Suprapubic skin (tissue), 4 donors: ENCODE results near the gene CACNA1A. TPM values are rescaled to one million over a fixed set of nuclear protein-coding genes. Genes with fewer than 3 reads are reported as not detected.

Experiments used
- DNase-seq, 2 donors: peaks; one replicate each; pipeline ENCODE4 v3.0.0-alpha.2; 2019; ENCODE audit warnings: low spot score in 2 of 2
- H3K27ac ChIP-seq: fragments of 200-600 bp; sonication (generic); one replicate; pipeline ENCODE4 v1.5.1; 2019
- H3K27me3 ChIP-seq: fragments of 200-600 bp; sonication (generic); one replicate; pipeline ENCODE4 v1.5.1; 2019
- H3K36me3 ChIP-seq: fragments of 200-600 bp; sonication (generic); one replicate; pipeline ENCODE4 v1.5.1; 2019
- H3K4me1 ChIP-seq: fragments of 200-600 bp; sonication (generic); one replicate; pipeline ENCODE4 v1.5.1; 2019
- H3K4me3 ChIP-seq: fragments of 200-600 bp; sonication (generic); one replicate; pipeline ENCODE4 v1.5.1; 2019; ENCODE audit warnings: mild to moderate bottlenecking
- H3K9me3 ChIP-seq: fragments of 200-600 bp; sonication (generic); one replicate; pipeline ENCODE4 v1.5.1; 2019
- CTCF ChIP-seq, 2 donors: fragments of 200-600 bp in 1 of 2; fragments of 450-650 bp in 1 of 2; sonication (generic) in 1 of 2; IDR thresholded peaks; one replicate each; pipeline ENCODE4 v1.5.1; 2016 to 2019; ENCODE audit warnings: antibody characterized with exemption in 2 of 2, mild to moderate bottlenecking in 1 of 2, moderate library complexity in 1 of 2
- EP300 ChIP-seq: sonication (generic); formaldehyde crosslinking; IDR thresholded peaks from one replicate; pipeline ENCODE4 v1.6.1; 2017; ENCODE audit warnings: antibody characterized with exemption
- POLR2A ChIP-seq, 2 donors: fragments of 450-650 bp; IDR thresholded peaks; one replicate each; pipeline ENCODE4 v1.6.1; 2017; ENCODE audit warnings: antibody characterized with exemption in 2 of 2, mild to moderate bottlenecking in 2 of 2, moderate library complexity in 2 of 2
- POLR2AphosphoS5 ChIP-seq, 3 donors: sonication (generic); formaldehyde crosslinking; IDR thresholded peaks; one replicate each; pipeline ENCODE4 v1.6.1; 2017; ENCODE audit warnings: antibody characterized with exemption in 3 of 3
- WGBS: methylation state at CpG from one replicate; pipeline ENCODE4 v1.1.5; 2018; 5-methylcytosine and 5-hydroxymethylcytosine counted together
- total RNA-seq, 4 donors: library from RNA; depleted of rRNA; stranded (reverse); fragments of >200 nt; gene quantifications; one replicate each; pipeline ENCODE4 v1.1.0, GENCODE V29; 2016

Gene CACNA1A
- total RNA-seq, 4 donors from 2014 or later = 0.26 to 0.42 (median 0.35) TPM

DNA sequence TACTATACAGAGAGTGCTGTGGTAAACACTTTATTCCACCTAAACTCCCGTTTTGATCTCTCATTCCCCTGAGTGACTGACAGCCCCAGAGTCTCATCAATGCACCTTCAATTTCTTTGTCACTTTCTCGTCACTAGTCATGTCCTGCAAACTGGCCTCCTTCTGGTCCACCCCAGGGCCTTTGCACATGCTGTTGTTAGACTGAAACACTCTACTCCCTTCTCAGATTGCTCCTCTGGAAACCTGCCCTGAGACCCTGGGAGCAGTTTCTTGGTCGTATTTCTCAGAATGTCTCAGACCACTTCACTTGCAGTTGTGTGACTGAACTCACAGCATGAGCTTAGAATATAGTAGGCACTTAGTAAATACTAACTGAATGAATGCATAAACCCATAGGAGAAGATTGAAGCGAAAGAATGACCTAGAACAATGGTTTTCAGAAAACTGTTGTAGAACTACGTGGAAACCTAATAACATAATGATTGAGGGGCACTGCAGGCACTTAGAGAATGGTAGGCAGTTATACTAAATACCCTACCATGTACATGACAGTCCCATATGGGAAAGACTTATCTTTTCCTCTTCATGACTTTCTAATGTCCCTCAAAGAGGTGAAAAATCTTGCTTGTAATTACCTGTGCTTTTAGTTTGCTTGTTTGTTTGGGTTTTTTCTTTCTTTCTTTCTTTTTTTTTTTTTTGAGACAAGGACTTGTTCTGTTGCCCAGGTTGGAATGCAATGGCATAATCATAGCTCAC is 211.3 kb downstream of the CACNA1A start:
- Histone ChIP-seq H3K4me1 (no peaks in the 10 kb centered on the region), H3K4me3 (no peak overlapping the region), H3K27me3 (peaks cover 32% of the 10 kb centered on the region), H3K27ac (no peak overlapping the region), H3K9me3 (no peaks in the 10 kb centered on the region), H3K36me3 (no peaks in the 10 kb centered on the region)
- WGBS = 80% methylated on average over 5 of the region's 5 CpGs
- TF ChIP-seq CTCF (IDR thresholded peaks at IDR 0.05) (no peak), EP300 (no peak), POLR2AphosphoS5 (IDR thresholded peaks at IDR 0.05) (no peak), POLR2A (IDR thresholded peaks at IDR 0.05) (no peak)
- no peak for DNase-seq

- Histone ChIP-seq H3K4me1 (no peaks in the 10 kb centered on the region), H3K9me3 (no peaks in the 10 kb centered on the region), H3K27me3 (peaks cover 10% of the 10 kb centered on the region), H3K27ac (no peak overlapping the region), H3K4me3 (no peak overlapping the region), H3K36me3 (no peaks in the 10 kb centered on the region)
- no peak for TF ChIP-seq CTCF (IDR thresholded peaks at IDR 0.05)
- no peak for TF ChIP-seq EP300
- no peak for TF ChIP-seq POLR2AphosphoS5 (IDR thresholded peaks at IDR 0.05)
- TF ChIP-seq POLR2A (IDR thresholded peaks at IDR 0.05) = no peak
- WGBS = 84% methylated on average over 3 of the region's 3 CpGs
- no peak for DNase-seq
These were observed 214.4 kb downstream of the CACNA1A start for GRCh38 chr19:13291913-13292312.

- WGBS = 61% methylated on average over 4 of the region's 4 CpGs
- TF ChIP-seq EP300 (no peak), POLR2A (IDR thresholded peaks at IDR 0.05) (no peak), POLR2AphosphoS5 (IDR thresholded peaks at IDR 0.05) (no peak), CTCF (IDR thresholded peaks at IDR 0.05) (no peak)
- Histone ChIP-seq H3K27me3 (peaks cover 10% of the 10 kb centered on the region), H3K27ac (no peak overlapping the region), H3K36me3 (no peaks in the 10 kb centered on the region), H3K4me1 (no peaks in the 10 kb centered on the region), H3K9me3 (no peaks in the 10 kb centered on the region), H3K4me3 (no peak overlapping the region)
- no peak for DNase-seq
These were observed 215.5 kb downstream of the CACNA1A start for GRCh38 chr19:13290741-13291140.

DNA sequence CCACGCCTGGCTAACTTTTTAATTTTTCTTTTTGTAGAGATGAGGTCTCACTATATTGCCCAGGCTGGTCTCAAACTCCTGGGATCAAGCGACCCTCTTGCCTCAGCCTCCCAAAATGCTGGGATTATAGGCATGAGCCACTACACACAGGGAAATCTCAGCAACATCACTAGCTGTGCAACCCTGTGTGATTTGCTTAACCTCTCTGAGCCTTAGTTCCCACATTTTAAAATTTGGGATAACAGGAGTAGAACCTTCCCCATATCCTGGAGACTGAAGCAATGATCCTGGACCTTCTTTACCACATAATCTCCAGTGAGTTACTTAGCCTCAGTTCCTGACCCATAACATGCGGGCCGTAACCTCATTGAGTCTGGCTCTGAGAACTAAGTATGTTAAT is 217.0 kb downstream of the CACNA1A start:
- Histone ChIP-seq H3K36me3 (no peaks in the 10 kb centered on the region), H3K27ac (no peak overlapping the region), H3K27me3 (peaks cover 10% of the 10 kb centered on the region), H3K4me1 (no peaks in the 10 kb centered on the region), H3K4me3 (no peak overlapping the region), H3K9me3 (no peaks in the 10 kb centered on the region)
- WGBS = 96% methylated on average over 4 of the region's 4 CpGs
- DNase-seq = no peak
- TF ChIP-seq POLR2AphosphoS5 (IDR thresholded peaks at IDR 0.05) (no peak), CTCF (IDR thresholded peaks at IDR 0.05) (no peak), POLR2A (IDR thresholded peaks at IDR 0.05) (no peak), EP300 (no peak)

GRCh38 chr19:13286195-13286985 is 219.9 kb downstream of the CACNA1A start:
- DNase-seq = no peak
- no peak overlapping the region for H3K4me3 ChIP-seq
- 83% methylated on average over 20 of the region's 31 CpGs for WGBS

More at GRCh38 chr19:13286195-13286985, 219.9 kb downstream of the CACNA1A start:
- no peak for TF ChIP-seq EP300
- Histone ChIP-seq H3K4me1 (no peaks in the 10 kb centered on the region), H3K27ac (no peak overlapping the region), H3K36me3 (no peaks in the 10 kb centered on the region), H3K27me3 (peaks cover 27% of the 10 kb centered on the region), H3K9me3 (no peaks in the 10 kb centered on the region)
